Measurements from ENCODE around the gene IGFALS.

Gene IGFALS

DNA sequence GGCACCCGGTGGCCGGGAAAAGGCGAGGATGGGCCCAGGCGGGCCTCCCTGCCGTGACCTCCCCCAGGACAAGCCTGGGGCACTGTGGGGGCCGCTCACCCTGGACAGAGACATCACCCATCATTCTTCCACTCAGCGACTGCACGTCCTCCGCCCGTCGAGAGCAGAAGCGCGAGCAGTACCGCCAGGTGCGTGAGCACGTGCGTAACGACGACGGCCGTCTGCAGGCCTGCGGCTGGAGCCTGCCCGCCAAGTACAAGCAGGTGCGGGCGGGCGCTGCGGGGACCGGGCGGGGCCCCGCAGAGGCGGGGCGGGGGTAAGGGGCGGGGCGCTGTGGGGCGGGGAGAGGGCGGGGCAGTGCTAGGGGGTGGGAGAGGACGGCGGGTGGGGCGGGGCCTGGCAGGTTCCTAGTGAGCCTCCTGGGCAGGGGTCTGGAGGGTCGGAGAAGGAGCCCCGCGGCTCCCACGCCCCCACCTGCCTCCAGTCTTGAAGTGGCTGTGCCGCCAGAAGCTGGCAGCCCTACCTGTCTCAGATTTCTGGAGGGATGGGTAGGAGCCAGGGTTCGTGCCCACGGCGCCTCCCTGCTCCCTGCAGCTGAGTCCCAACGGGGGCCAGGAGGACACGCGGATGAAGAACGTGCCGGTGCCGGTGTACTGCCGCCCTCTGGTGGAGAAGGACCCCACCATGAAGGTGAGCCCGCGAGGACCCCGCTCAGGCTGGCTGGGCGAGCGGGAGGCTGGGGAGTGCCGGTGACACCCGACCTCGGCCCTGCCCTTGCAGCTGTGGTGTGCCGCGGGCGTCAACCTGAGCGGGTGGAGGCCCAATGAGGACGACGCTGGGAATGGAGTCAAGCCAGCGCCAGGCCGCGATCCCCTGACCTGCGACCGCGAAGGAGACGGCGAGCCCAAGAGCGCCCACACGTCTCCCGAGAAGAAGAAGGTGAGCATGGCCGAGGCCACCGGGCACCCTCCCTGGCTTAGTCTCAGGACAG lies 29.7 kb downstream of the IGFALS start:
- no peak for DNase-seq (ENCODE audit: low read depth)
- TF ChIP-seq, protein P1, sequence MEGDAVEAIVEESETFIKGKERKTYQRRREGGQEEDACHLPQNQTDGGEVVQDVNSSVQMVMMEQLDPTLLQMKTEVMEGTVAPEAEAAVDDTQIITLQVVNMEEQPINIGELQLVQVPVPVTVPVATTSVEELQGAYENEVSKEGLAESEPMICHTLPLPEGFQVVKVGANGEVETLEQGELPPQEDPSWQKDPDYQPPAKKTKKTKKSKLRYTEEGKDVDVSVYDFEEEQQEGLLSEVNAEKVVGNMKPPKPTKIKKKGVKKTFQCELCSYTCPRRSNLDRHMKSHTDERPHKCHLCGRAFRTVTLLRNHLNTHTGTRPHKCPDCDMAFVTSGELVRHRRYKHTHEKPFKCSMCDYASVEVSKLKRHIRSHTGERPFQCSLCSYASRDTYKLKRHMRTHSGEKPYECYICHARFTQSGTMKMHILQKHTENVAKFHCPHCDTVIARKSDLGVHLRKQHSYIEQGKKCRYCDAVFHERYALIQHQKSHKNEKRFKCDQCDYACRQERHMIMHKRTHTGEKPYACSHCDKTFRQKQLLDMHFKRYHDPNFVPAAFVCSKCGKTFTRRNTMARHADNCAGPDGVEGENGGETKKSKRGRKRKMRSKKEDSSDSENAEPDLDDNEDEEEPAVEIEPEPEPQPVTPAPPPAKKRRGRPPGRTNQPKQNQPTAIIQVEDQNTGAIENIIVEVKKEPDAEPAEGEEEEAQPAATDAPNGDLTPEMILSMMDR (IDR thresholded peaks at IDR 0.05; ENCODE audit: insufficient read depth, low read depth, low read length, missing control alignments), result no peak
- no peak overlapping the region for H3K4me3 ChIP-seq (ENCODE audit: low read depth, low read length)

DNA sequence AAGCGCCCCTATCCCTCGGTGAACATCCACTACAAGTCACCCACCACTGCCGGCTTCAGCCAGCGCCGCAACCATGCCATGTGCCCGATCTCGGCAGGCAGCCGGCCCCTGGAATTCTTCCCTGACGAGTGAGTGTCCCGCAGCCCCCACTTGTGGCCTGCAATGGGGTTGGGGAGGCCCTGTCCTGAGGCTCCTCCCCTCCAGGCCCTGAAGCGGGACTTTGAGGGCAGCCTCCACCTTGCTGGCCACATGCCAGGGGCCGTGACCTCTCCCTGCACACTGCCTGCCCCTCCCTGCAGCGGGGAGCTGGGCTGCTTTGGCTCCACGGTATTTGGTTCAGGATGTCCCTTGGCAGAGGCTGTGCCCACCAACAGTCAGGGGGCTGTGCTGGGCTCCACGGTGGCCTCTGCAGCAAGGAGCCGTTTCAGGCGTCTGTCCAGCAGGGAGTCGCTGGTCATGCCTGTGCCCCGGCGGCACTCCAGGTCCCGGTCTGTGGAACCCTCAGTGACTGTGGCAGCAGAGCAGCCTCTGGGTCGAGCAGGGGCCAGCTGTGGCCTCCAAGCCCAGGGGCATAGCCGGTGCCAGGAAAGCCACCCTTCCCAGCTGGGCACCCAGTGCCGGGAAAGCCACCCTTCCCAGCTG lies 30.5 kb downstream of the IGFALS start:
- H3K4me3 ChIP-seq (ENCODE audit: low read depth, low read length), result no peak overlapping the region
- TF ChIP-seq, protein P1 (IDR thresholded peaks at IDR 0.05; ENCODE audit: insufficient read depth, low read depth, low read length, missing control alignments), result no peak
- no peak for DNase-seq (ENCODE audit: low read depth)

DNA sequence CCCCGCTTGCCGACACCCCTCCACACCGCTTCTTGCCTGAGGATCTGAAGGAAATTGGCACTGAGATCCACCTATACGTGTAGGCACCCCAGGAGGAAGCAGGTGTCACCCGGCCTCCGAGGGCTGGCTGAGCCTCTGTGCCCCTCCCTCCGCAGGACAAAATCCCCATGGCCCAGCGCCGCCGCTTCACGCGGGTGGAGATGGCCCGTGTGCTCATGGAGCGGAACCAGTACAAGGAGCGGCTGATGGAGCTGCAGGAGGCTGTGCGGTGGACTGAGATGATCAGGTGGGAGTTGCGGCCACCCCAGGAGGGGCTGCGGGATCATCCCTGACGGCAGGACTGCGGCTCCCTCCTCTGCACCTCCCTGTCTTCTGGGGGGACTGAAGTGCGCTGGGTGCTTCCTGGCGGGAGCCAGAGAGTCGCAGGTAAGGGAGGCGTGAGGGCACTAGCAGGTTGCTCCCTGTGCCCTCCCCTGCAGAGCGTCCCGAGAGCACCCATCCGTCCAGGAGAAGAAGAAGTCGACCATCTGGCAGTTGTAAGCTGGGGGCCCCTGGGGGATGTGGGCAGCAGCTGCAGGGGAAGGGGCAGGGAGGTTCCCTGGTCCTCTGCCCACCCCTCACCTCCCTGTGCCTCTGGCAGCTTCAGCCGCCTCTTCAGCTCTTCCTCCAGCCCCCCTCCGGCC lies 31.2 kb downstream of the IGFALS start:
- no peak overlapping the region for H3K4me3 ChIP-seq (ENCODE audit: low read depth, low read length)
- no peak for DNase-seq (ENCODE audit: low read depth)
- TF ChIP-seq, protein P1 (IDR thresholded peaks at IDR 0.05; ENCODE audit: insufficient read depth, low read depth, low read length, missing control alignments), result no peak

DNA sequence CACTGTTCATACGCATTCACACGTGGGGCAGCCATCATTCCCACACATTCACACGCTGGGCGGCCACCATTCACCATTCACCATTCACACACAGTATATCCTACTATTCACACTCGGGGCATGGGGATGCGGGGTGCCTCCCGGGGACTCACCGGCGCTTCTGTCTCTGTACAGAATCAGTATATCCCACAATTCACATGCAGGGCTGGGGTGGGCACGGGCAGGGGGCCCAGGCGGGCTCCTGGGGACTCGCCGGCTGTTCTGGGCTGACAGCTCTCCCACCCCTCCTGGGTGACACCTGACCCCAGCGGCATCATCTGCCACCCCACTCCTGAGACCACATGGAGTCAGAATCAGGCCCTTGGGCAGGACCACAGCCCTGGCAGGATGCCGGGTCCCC lies 31.8 kb downstream of the IGFALS start:
- H3K4me3 ChIP-seq (ENCODE audit: low read depth, low read length), result no peak overlapping the region
- TF ChIP-seq, protein P1 (IDR thresholded peaks at IDR 0.05; ENCODE audit: insufficient read depth, low read depth, low read length, missing control alignments), result no peak
- DNase-seq (ENCODE audit: low read depth), result no peak

DNA sequence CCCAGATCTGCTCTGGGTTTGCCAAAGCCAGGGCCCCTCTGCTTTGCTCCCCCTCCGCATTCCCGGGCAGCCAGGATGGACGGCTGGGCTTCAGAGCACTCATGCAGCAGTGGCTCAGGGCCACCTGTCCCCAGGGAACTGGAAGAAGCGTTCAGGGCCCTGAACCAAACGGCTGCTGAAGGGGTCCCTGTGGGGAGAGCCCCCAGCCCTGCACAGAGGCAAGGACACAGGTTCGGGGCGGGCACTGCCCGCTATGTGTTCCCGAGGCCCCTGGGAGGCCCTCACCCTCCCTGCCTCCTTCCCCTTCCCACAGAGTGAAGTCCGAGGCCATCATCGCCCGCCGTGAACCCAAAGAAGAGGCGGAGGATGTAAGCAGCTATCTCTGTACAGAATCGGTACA lies 32.6 kb downstream of the IGFALS start:
- no peak overlapping the region for H3K4me3 ChIP-seq (ENCODE audit: low read depth, low read length)
- TF ChIP-seq, protein P1 (IDR thresholded peaks at IDR 0.05; ENCODE audit: insufficient read depth, low read depth, low read length, missing control alignments), result no peak
- DNase-seq (ENCODE audit: low read depth), result no peak

DNA sequence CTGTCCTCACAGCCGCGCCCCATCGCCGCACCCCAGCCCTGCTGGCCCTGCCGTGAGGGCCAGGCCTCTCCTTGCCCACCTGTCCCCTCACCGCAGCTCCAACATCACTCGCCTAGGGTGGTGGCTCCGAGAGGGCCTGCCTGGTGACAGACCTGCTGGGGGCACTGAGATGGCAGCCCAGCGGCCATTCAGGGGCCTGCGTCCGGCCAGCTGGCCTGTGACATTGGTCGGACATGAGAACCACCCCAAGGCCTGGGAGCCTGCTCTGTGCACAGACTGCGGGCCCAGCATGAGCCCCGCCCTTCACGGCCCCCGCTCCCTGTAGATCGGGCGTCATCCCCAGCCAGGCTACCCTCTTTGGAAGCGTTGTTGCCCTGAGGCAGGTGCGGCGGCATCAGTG lies 34.0 kb downstream of the IGFALS start:
- TF ChIP-seq, protein P1 (IDR thresholded peaks at IDR 0.05; ENCODE audit: insufficient read depth, low read depth, low read length, missing control alignments), result no peak
- no peak for DNase-seq (ENCODE audit: low read depth)
- no peak overlapping the region for H3K4me3 ChIP-seq (ENCODE audit: low read depth, low read length)
